HG03039 (cell line): ENCODE results near the gene HYAL3.
"Not testable (repeated sequence)": the region's sequence is repeated elsewhere in the genome, so short reads cannot be mapped to it uniquely, and the experiment has no call there.

Experiments used
- ATAC-seq: cut with Tn5 transposase; IDR thresholded peaks from one replicate; pipeline ENCODE4 v1.9.1; 2021; ENCODE audit warnings: mild to moderate bottlenecking, moderate library complexity; ENCODE audit not compliant: unreplicated experiment

Gene HYAL3

GRCh38 chr3:50272911-50273688, 26.1 kb downstream of the HYAL3 start:
- peak; percentile 70 for ATAC-seq

GRCh38 chr3:50272538-50272910, 26.7 kb downstream of the HYAL3 start:
- not testable (repeated sequence) for ATAC-seq

DNA sequence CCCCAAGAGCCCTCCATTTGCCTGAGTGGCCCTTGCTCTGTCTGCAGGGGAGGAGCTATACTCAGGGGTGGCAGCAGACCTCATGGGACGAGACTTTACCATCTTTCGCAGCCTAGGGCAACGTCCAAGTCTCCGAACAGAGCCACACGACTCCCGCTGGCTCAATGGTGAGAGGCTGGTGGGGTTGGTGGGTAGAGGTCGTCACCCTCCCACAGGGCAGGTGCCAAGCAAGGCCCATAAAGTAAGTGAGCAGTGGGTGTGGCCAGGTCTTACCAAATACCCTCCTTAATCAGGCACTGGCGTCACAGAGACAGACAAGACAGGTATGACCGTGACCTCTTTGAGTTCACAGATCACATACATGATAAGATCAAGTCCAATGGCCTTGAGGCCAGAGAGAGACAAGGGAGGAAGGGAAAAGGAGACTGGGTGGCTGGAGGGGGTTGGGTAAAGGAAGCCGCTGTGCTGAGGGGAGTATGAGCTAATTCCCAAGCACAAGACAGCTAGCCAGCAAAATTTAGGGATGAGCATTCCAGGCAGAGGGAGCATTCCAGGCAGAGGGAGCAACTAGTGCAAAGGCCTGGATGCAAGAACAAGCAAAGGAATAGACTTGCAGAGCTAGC, 27.8 kb downstream of the HYAL3 start:
- no peak for ATAC-seq

- no peak for ATAC-seq
Measured at GRCh38 chr3:50270422-50271224, 28.6 kb downstream of the HYAL3 start.

- ATAC-seq, result no peak
Measured at GRCh38 chr3:50269977-50270413, 29.2 kb downstream of the HYAL3 start.

DNA sequence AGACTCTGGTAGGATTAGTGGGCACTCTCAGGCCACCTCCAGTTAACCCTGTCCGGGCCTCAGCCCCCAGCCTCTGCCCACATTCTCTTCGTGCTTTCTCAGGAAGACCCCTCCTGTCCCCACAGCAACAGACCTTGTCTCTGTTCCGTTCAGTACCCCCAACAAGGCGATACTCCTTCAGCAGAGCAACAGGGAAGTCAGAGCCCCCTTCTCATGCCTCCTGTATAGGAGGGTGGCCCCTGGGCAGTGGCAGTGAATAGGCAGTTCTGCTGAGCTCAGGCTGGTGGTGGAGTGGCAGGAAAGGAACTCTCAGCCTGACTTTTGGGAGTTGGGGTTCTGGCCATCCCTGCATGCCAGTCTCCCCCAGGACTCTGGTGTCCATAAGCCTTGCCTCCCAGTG, 29.7 kb downstream of the HYAL3 start:
- ATAC-seq, result no peak

- ATAC-seq, result no peak
Measured at GRCh38 chr3:50268703-50269451, 30.3 kb downstream of the HYAL3 start, which contains the start of gene SEMA3B. Gene SEMA3B, plus strand, starts transcription at chr3:50269147. Its CDS starts 94 bp downstream, at chr3:50269241.

DNA sequence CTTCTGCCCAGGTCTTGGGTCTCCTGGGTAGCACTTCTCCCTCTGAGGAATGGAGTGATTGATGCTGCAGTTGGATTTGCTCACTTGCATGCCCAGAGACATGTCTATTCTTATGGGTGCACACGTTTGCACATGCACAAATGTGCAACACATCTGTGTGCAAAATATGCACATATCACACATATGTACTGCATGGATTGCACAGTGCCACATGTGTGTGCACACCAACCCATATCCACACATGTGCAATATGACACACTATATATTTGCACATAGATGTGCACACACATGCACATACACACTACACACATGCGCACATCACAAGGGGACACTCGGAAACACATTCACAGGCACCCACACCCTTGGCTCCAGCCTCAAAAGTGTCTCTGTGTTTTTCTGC, 30.9 kb downstream of the HYAL3 start:
- no peak for ATAC-seq

DNA sequence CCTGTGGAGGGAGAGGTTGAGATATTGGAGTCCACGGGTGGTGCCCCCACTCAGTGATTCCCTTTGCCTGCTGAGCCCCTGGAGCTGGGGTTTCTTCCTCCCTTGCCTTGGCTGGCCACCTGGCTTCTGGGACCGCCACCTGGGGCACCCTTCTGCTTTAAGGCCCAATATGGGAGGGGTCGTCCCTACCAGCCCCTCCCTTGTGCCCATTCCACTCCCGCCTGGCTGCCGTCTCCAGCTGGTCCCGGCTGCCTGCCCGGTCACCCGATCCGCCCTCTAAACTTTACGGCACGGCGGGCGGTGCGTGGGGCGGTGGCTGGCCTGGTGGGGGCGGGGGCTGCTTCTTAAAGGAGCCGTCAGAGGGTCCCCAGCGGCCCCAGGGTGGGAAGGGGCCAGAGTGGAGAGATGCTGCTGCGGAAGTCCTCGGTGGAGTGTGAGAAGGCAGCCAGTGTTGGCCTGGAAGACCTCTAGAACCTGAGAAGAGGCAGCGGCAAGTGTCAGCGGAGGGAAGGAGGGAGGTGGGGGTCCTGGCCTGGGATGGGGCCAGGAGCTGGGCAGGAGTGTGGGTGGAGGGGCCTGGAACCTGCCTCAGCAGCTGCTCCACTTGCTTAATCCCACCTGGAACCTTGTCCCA, 31.8 kb downstream of the HYAL3 start:
- no peak for ATAC-seq

DNA sequence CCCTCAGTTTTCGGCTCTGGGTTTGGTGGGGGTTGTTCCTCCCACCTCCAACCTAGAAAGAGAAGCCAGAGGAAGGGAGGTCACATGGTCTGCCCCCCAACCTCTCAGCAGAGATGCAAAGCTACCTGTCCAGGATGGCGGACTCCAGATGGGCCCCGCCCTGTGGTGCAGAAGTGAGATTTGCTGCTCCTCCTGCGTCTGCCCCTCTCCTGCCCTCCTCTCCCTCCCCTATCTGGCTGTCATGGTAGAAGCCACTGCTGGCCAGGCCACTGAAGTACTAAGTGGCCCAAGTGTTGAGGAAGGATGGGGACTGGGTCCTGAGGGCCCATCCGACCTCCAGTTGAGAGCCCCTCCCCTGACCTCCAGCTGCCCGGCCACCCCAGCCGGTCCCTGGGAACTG, 32.4 kb downstream of the HYAL3 start:
- no peak for ATAC-seq

DNA sequence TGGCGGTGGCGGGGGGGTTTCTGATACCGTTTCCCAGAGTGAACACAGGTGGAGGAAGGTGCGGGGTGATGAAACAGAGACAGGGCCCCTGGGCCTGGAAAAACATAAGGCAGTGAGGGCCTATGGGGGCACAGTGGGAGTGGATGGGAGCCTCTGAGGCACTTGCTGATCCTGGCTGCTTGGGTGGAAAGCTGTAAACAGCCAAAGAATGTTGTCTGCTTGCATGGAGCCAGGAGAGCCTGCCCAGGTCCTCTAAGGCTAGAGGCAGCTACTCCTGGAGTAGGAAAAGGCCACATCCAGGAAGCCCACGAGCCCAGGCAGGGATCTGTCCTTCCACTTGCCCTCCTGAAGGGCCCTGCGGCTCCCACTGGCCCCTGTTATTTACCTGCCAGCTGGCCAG, 33.2 kb downstream of the HYAL3 start:
- ATAC-seq, result no peak

GRCh38 chr3:50265571-50265970, 33.6 kb downstream of the HYAL3 start:
- ATAC-seq, result no peak

GRCh38 chr3:50264964-50265485, 34.2 kb downstream of the HYAL3 start:
- no peak for ATAC-seq

- no peak for ATAC-seq
Measured at GRCh38 chr3:50264383-50264963, 34.7 kb downstream of the HYAL3 start.

DNA sequence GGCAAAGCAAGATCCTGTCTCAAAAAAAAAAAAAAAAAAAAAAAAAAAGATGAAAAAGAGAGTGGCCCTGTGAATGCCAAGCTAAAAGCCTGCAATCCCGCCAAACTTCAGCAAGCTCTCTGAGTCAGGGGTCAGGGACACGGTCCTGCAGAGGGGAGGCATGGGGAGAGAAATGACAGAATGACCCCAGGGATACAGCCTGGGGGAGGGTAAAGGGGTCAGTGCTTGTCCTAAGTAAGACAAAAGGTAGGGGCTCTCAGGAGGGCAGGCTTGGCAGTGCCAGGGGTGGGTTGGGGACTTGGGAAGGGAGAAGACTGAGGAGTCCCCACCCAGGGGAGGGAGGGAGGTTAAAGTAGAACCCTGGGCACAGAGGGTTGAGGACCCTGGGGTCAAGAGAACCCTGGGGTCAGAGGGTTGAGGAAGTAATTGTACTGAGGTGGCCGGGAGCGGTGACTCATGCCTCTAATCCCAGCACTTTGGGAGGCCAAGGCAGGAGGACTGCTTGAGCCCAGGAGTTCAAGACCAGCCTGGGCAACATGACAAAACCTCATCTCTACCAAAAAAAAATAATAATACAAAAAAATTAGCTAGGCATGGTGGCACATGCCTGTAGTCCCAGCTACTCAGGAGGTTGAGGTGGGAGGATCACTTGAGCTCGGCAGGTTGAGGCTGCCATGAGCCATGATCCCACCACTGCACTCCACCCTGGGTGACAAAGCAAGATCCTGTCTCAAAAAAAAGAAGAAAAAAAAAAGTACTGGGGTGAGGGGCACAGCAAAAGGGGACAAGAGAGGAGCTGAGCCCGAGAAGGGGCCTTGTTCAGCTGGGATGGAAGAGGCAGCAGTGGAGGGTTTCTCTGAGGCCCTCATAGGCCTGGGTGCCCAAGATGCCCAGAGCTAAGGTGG, 35.5 kb downstream of the HYAL3 start:
- no peak for ATAC-seq

DNA sequence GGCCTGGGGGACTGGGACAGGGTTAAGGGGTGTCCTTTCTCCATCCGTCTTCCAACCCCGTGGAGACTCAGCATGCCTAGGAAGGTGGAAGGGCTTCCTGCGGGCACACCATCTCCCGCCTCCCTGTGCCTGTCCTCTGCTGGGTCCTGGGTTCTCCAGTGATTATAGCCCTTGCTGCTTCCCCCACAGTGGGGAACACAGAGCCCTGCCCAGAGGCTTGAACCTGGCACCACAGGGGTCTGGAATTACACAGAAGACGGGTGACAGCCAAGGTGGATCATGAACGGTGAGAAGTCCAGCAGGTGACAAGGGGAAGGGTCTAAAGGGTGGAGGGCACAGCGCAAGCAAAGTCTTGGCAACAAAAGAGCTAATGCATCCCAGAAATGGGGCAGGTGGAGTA, 36.4 kb downstream of the HYAL3 start:
- no peak for ATAC-seq

- ATAC-seq, result not testable (repeated sequence)
Measured at GRCh38 chr3:50262200-50262599, 37.0 kb downstream of the HYAL3 start.

DNA sequence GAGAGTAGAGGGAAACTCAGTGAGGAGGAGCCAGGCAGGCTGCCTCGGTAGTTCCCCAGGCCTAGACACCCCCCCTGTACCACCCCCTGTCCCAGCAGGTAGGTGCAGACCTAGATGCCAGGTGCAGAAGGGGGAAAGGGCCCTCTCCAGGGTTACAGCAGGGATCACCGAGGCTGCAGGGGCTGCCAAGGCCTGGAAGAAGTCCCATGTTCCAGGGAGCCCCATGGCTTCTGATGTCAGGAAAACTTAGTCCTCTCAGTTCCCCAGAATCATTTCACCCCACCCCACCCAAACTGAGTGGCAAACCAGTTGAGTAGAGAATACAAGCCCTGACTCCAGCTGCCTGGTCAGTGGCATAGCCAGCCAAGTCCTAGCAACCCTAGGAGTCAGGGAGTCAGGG, 37.7 kb downstream of the HYAL3 start:
- ATAC-seq, result no peak

GRCh38 chr3:50260942-50261441, 38.2 kb downstream of the HYAL3 start:
- no peak for ATAC-seq
